OCI-LY3 (cell line): ENCODE data around the gene PAX5.
"Not testable (repeated sequence)": the region's sequence is repeated elsewhere in the genome, so short reads cannot be mapped to it uniquely, and the experiment has no call there.

Experiments
- H2AFZ ChIP-seq: fragments of 200-600, 300-600 bp; shearing (Covaris generic); 2 replicates; pipeline ENCODE4 v1.6.0; 2014; ENCODE audit warnings: antibody characterized with exemption, low read depth, low read length
- H3K27ac ChIP-seq: fragments of 200-600, 300-600 bp; sonication (generic); 2 replicates; pipeline ENCODE4 v1.5.1; 2014; ENCODE audit warnings: mild to moderate bottlenecking, low read length, moderate library complexity, mixed read lengths
- H3K27me3 ChIP-seq: fragments of 200-600, 300-600 bp; sonication (generic); 2 replicates; pipeline ENCODE4 v1.6.1; 2014; ENCODE audit warnings: low read depth, low read length, mixed read lengths
- H3K36me3 ChIP-seq: fragments of 200-600, 300-600 bp; sonication (generic); replicated peaks from 2 replicates; pipeline ENCODE3; 2014; ENCODE audit warnings: low read depth, low read length, mixed read lengths
- H3K4me1 ChIP-seq: fragments of 300-600, 200-600 bp; sonication (generic); 2 replicates; pipeline ENCODE4 v1.6.1; 2014; ENCODE audit warnings: low read length, mixed read lengths
- H3K4me2 ChIP-seq: fragments of 200-600, 300-600 bp; sonication (generic); 2 replicates; pipeline ENCODE4 v1.6.1; 2014; ENCODE audit warnings: low read length, mixed read lengths
- H3K4me3 ChIP-seq: fragments of 300-600, 200-600 bp; sonication (generic); 2 replicates; pipeline ENCODE4 v1.5.1; 2014; ENCODE audit warnings: antibody characterized with exemption, mild to moderate bottlenecking, low read length, moderate library complexity
- H3K79me2 ChIP-seq: fragments of 300-600, 200-600 bp; shearing (Covaris generic); 2 replicates; pipeline ENCODE4 v1.6.1; 2014; ENCODE audit warnings: mild to moderate bottlenecking, low read length, mixed read lengths
- H3K9ac ChIP-seq: fragments of 300-600, 200-600 bp; shearing (Covaris generic); 2 replicates; pipeline ENCODE4 v1.6.0; 2014; ENCODE audit warnings: mild to moderate bottlenecking, low read length, moderate library complexity
- H3K9me3 ChIP-seq: fragments of 200-600, 300-600 bp; shearing (Covaris generic); 2 replicates; pipeline ENCODE4 v1.6.1; 2014; ENCODE audit warnings: low read length, mixed read lengths; ENCODE audit not compliant: insufficient read depth
- H4K20me1 ChIP-seq: fragments of 200-600, 300-600 bp; sonication (generic); 2 replicates; pipeline ENCODE4 v1.6.1; 2016; ENCODE audit warnings: low read length, mixed read lengths; ENCODE audit not compliant: insufficient read depth
- EZH2phosphoT487 ChIP-seq: fragments of 200-600 bp; shearing (Covaris generic); IDR thresholded peaks from 2 replicates; pipeline ENCODE4 v1.6.1; 2018; ENCODE audit warnings: antibody characterized with exemption, mixed run types, low read depth
- TF ChIP-seq, protein P1 (sequence below): fragments of 200-600, 300-600 bp; sonication (generic); IDR thresholded peaks from 2 replicates; pipeline ENCODE4 v1.5.1; 2014; ENCODE audit warnings: antibody characterized with exemption, low read length, low read depth

PAX5 gene

DNA sequence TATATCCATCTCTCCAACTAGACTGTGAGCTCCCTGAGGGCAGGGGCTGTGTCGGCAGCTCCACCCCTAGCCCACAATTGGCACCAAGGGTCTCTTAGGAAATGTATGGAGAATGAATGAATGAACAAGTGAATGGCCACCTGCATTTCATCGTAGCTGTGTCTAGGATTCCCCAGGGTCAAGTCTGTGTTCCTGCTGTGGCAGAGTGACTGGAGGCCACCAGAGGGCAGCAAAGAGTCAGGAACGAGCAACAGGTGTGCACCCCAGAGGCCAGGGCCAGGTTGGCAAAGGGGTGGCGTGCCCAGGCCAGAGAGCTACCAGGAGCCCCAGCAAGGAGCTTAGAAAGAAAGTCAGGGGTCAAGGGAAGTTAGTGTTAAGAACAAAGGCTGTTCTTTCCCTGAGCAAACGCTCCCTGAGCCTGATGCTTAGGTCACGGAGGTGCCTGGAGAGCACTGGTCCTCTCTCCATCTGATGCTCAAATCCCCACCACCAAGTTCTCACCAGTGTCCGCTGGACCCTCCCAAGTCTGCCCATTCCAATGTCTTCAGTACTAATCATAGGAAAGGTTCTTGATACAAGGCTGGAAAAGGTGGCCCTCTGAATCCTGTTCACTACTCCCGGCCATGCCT, 160.7 kb downstream of the PAX5 start:
- Histone ChIP-seq H4K20me1 (peaks cover 93% of the 10 kb centered on the region), H3K79me2 (peaks cover 89% of the 10 kb centered on the region), H3K9ac (no peak overlapping the region), H3K4me2 (no peak overlapping the region), H3K36me3 (peaks cover 69% of the 10 kb centered on the region), H3K27ac (no peak overlapping the region), H3K4me3 (no peak overlapping the region), H3K27me3 (no peaks in the 10 kb centered on the region), H3K4me1 (peaks cover 24% of the 10 kb centered on the region), H2AFZ (no peak overlapping the region), H3K9me3 (no peaks in the 10 kb centered on the region)
- TF ChIP-seq EZH2phosphoT487, result no peak
- TF ChIP-seq, protein P1, sequence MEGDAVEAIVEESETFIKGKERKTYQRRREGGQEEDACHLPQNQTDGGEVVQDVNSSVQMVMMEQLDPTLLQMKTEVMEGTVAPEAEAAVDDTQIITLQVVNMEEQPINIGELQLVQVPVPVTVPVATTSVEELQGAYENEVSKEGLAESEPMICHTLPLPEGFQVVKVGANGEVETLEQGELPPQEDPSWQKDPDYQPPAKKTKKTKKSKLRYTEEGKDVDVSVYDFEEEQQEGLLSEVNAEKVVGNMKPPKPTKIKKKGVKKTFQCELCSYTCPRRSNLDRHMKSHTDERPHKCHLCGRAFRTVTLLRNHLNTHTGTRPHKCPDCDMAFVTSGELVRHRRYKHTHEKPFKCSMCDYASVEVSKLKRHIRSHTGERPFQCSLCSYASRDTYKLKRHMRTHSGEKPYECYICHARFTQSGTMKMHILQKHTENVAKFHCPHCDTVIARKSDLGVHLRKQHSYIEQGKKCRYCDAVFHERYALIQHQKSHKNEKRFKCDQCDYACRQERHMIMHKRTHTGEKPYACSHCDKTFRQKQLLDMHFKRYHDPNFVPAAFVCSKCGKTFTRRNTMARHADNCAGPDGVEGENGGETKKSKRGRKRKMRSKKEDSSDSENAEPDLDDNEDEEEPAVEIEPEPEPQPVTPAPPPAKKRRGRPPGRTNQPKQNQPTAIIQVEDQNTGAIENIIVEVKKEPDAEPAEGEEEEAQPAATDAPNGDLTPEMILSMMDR, result peak; percentile 84

DNA sequence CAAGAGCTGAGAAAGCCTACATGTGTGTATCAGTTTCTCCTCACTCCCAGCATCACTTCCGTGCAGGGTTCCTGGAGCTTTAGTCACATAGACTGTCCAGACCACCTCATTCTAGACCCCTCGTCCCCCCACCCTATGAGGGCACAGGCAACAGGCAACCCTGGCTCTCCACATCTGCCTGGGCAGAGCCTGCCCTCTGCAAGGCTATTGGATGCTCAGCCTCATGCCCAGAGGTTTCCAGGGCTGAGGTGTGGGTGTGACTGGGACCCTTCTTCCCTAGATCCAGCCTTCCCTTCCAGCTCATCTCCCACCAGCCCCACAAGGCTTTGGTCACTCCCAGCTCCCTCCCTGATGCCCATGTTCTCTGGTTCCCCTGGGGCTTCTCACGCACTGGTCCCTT, 161.4 kb downstream of the PAX5 start:
- peaks cover 92% of the 10 kb centered on the region for H4K20me1 ChIP-seq
- peaks cover 17% of the 10 kb centered on the region for H3K4me1 ChIP-seq
- H3K27me3 ChIP-seq, result no peaks in the 10 kb centered on the region
- no peak overlapping the region for H3K9ac ChIP-seq
- no peak overlapping the region for H2AFZ ChIP-seq
- TF ChIP-seq, protein P1, result no peak
- TF ChIP-seq EZH2phosphoT487, result no peak
- no peaks in the 10 kb centered on the region for H3K9me3 ChIP-seq
- H3K36me3 ChIP-seq, result peaks cover 65% of the 10 kb centered on the region
- H3K27ac ChIP-seq, result no peak overlapping the region
- peaks cover 89% of the 10 kb centered on the region for H3K79me2 ChIP-seq
- no peak overlapping the region for H3K4me2 ChIP-seq
- no peak overlapping the region for H3K4me3 ChIP-seq

DNA sequence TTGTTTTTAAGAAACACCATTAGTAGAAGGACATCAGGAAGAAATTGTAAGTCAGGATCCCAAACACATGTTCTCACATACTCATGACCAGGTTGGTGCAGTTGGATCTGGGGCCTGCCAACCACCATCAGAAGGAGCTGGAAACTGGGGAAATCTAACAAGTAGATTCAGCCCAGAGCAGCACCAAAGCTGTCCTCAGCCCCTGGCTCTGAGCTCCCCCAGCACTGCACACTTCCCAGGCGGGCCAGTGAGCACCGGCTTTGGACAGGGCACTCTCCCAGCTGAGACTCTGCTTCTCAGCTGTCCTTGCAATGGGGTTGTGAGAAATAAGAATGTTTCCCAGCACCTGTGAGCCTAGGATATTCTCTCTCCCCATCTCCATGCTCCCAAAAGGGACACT, 162.5 kb downstream of the PAX5 start:
- no peak overlapping the region for H3K4me3 ChIP-seq
- no peaks in the 10 kb centered on the region for H3K27me3 ChIP-seq
- H3K79me2 ChIP-seq, result peaks cover 92% of the 10 kb centered on the region
- no peaks in the 10 kb centered on the region for H3K9me3 ChIP-seq
- no peak overlapping the region for H2AFZ ChIP-seq
- H3K4me1 ChIP-seq, result peaks cover 7% of the 10 kb centered on the region
- no peak overlapping the region for H3K9ac ChIP-seq
- peaks cover 62% of the 10 kb centered on the region for H3K36me3 ChIP-seq
- H4K20me1 ChIP-seq, result peaks cover 93% of the 10 kb centered on the region
- H3K27ac ChIP-seq, result no peak overlapping the region
- H3K4me2 ChIP-seq, result no peak overlapping the region
- TF ChIP-seq, protein P1, result no peak
- TF ChIP-seq EZH2phosphoT487, result no peak

GRCh38 chr9:36870960-36871359, 163.1 kb downstream of the PAX5 start:
- Histone ChIP-seq H3K4me2 (no peak overlapping the region), H3K4me1 (0 out of 2 replicates have a peak, but pooled peaks cover under 1% of the 10 kb centered on the region), H3K4me3 (no peak overlapping the region), H3K27me3 (no peaks in the 10 kb centered on the region), H3K36me3 (peaks cover 62% of the 10 kb centered on the region), H3K79me2 (peaks cover 92% of the 10 kb centered on the region), H3K27ac (no peak overlapping the region), H3K9ac (no peak overlapping the region), H2AFZ (no peak overlapping the region), H4K20me1 (peaks cover 92% of the 10 kb centered on the region), H3K9me3 (no peaks in the 10 kb centered on the region)
- TF ChIP-seq, protein P1, result no peak
- no peak for TF ChIP-seq EZH2phosphoT487

- Histone ChIP-seq H4K20me1 (peaks cover 92% of the 10 kb centered on the region), H3K79me2 (peaks cover 91% of the 10 kb centered on the region), H3K36me3 (peaks cover 60% of the 10 kb centered on the region), H3K4me1 (peaks cover 11% of the 10 kb centered on the region; the same call in 1 of the 2 replicates)
- not testable (repeated sequence) for H3K9ac ChIP-seq, H3K4me2 ChIP-seq, H3K27ac ChIP-seq, H3K4me3 ChIP-seq, H3K9me3 ChIP-seq, H2AFZ ChIP-seq, H3K27me3 ChIP-seq
These were observed 164.5 kb downstream of the PAX5 start for GRCh38 chr9:36869605-36870004.
